Liver (tissue), 9 donors: ENCODE data around the gene FAM120B. TPM values are rescaled to one million over a fixed set of nuclear protein-coding genes. Genes with fewer than 3 reads are reported as not detected.

Experiments
- DNase-seq: peaks from one replicate; pipeline ENCODE4 v3.0.0-alpha.2; 2017; ENCODE audit warnings: low spot score
- H3K27ac ChIP-seq, 2 donors: one replicate each; pipeline ENCODE4 v1.7.0; 2013; ENCODE audit warnings: inconsistent platforms in 2 of 2, low read length in 2 of 2, control low read depth in 1 of 2, low read depth in 1 of 2, mild to moderate bottlenecking in 1 of 2
- H3K27me3 ChIP-seq, 4 donors: one replicate each; pipeline versions ENCODE4 v1.6.1 to v1.7.0; 2013; ENCODE audit warnings: low read length in 3 of 4, inconsistent platforms in 1 of 4, mild to moderate bottlenecking in 1 of 4, moderate library complexity in 1 of 4; ENCODE audit not compliant: control insufficient read depth in 4 of 4, insufficient read depth in 4 of 4
- H3K36me3 ChIP-seq, 4 donors: one replicate each; pipeline versions ENCODE4 v1.6.1 to v1.7.0; 2013; ENCODE audit warnings: low read length in 3 of 4, mild to moderate bottlenecking in 3 of 4, low read depth in 1 of 4, moderate library complexity in 1 of 4; ENCODE audit not compliant: control insufficient read depth in 4 of 4, insufficient read depth in 3 of 4
- H3K4me1 ChIP-seq, 4 donors: one replicate each; pipeline versions ENCODE4 v1.6.1 to v1.7.0; 2013; ENCODE audit warnings: low read length in 3 of 4, mild to moderate bottlenecking in 3 of 4, moderate library complexity in 1 of 4; ENCODE audit not compliant: control insufficient read depth in 4 of 4, insufficient read depth in 4 of 4
- H3K4me3 ChIP-seq, 3 donors: one replicate each; pipeline versions ENCODE4 v1.6.1 to v1.7.0; 2013; ENCODE audit warnings: low read length in 3 of 3, control low read depth in 1 of 3, low read depth in 1 of 3, mild to moderate bottlenecking in 1 of 3
- H3K9ac ChIP-seq, 2 donors: one replicate each; pipeline ENCODE4 v1.7.0; 2013; ENCODE audit warnings: low read length in 2 of 2, mild to moderate bottlenecking in 2 of 2, moderate library complexity in 2 of 2, control low read depth in 1 of 2, low read depth in 1 of 2
- H3K9me3 ChIP-seq, 4 donors: one replicate each; pipeline versions ENCODE4 v1.6.1 to v1.7.0; 2013; ENCODE audit warnings: low read length in 3 of 4; ENCODE audit not compliant: control insufficient read depth in 4 of 4
- CTCF ChIP-seq: fragments of 150-350 bp; IDR thresholded peaks from 2 replicates; pipeline ENCODE4 v1.5.1; 2017; ENCODE audit warnings: improper control_type of control experiment, low read depth, low read length; ENCODE audit not compliant: missing input control
- EGR1 ChIP-seq, 2 donors: IDR thresholded peaks; 2 replicates each; pipeline ENCODE4 v1.6.1; 2016 to 2018; ENCODE audit warnings: antibody characterized with exemption in 2 of 2, low read depth in 2 of 2
- FOXA2 ChIP-seq: IDR thresholded peaks from 2 replicates; pipeline ENCODE4 v1.6.1; 2016; ENCODE audit warnings: antibody characterized with exemption
- HNF4G ChIP-seq: IDR thresholded peaks from 2 replicates; pipeline ENCODE4 v1.6.1; 2016; ENCODE audit warnings: antibody characterized with exemption
- MAX ChIP-seq: IDR thresholded peaks from 2 replicates; pipeline ENCODE4 v1.6.1; 2016; ENCODE audit warnings: antibody characterized with exemption
- RAD21 ChIP-seq, 2 donors: IDR thresholded peaks; 2 replicates each; pipeline ENCODE4 v1.6.1; 2016; ENCODE audit warnings: antibody characterized with exemption in 2 of 2, mild to moderate bottlenecking in 2 of 2
- REST ChIP-seq: IDR thresholded peaks from 2 replicates; pipeline ENCODE4 v1.6.1; 2016; ENCODE audit warnings: antibody characterized with exemption, mild to moderate bottlenecking
- YY1 ChIP-seq: IDR thresholded peaks from 2 replicates; pipeline ENCODE4 v1.6.1; 2016; ENCODE audit warnings: antibody characterized with exemption, mild to moderate bottlenecking
- WGBS: extraction: QIAGEN DNeasy Blood & Tissue Kit; methylation state at CpG from one replicate; pipeline ENCODE4 v1.1.7; 2013; 5-methylcytosine and 5-hydroxymethylcytosine counted together
- polyA plus RNA-seq, 2 donors: library from polyadenylated mRNA; stranded (reverse) in 1 of 2; unstranded in 1 of 2; fragments of 200-250 nt in 1 of 2; fragments of >200 nt in 1 of 2; fragmentation: Nextera tagmentation in 1 of 2; extraction: Ambion mirVana in 1 of 2; gene quantifications; one replicate each; pipeline versions ENCODE4 v1.2.1 to v1.2.3, GENCODE V29; 2013 to 2015
- total RNA-seq, 2 donors: library from RNA; depleted of rRNA; stranded (reverse); fragments of >200 nt; gene quantifications; one replicate each; pipeline ENCODE4 v1.2.3, GENCODE V29; 2014
- donor health status: healthy.
- donor health status: healthy.
- donor health status: healthy.
- donor health status: healthy.
- donor health status: healthy.

The FAM120B gene
- total and polyA plus RNA-seq, 4 donors: 6.0 to 11.1 (median 9.1) TPM

GRCh38 chr6:170371080-170371479, 64.5 kb downstream of the FAM120B start:
- Histone ChIP-seq H3K4me3 (no peak overlapping the region), H3K27me3 (no peaks in the 10 kb centered on the region), H3K4me1 (no peaks in the 10 kb centered on the region), H3K9ac (no peak overlapping the region), H3K27ac (no peak overlapping the region), H3K9me3 (no peaks in the 10 kb centered on the region), H3K36me3 (peaks cover 3 to 11% (median 9%) of the 10 kb centered on the region in 4 donors)
- DNase-seq: no peak
- 90% methylated on average over 4 of the region's 4 CpGs for WGBS
- TF ChIP-seq YY1 (no peak), REST (no peak), MAX (no peak), RAD21 (IDR thresholded peaks at IDR 0.05) (no peak)

GRCh38 chr6:170371588-170371987, 65.0 kb downstream of the FAM120B start:
- TF ChIP-seq RAD21 (IDR thresholded peaks at IDR 0.05) (no peak), HNF4G (no peak), EGR1 (IDR thresholded peaks at IDR 0.05; ENCODE audit: low read depth in 2 of 2) (no peak), MAX (no peak), FOXA2 (no peak), CTCF (no peak), REST (no peak), YY1 (no peak)
- no peak for DNase-seq

More at GRCh38 chr6:170371588-170371987, 65.0 kb downstream of the FAM120B start:
- H3K9me3 ChIP-seq: no peaks in the 10 kb centered on the region
- H3K4me1 ChIP-seq: no peaks in the 10 kb centered on the region
- H3K27me3 ChIP-seq: no peaks in the 10 kb centered on the region
- no peak overlapping the region for H3K4me3 ChIP-seq
- 88% methylated on average over 8 of the region's 8 CpGs for WGBS
- H3K27ac ChIP-seq: no peak overlapping the region
- H3K9ac ChIP-seq: no peak overlapping the region
- H3K36me3 ChIP-seq: peaks cover 2 to 15% (median 7%) of the 10 kb centered on the region in 4 donors
